LNCAP (cell line): ENCODE data around the gene ZNF784.

Experiments used
- CTCF ChIP-seq: fragments of 450-650 bp; IDR thresholded peaks from 2 replicates; pipeline ENCODE4 v1.5.1; 2017; ENCODE audit warnings: mild to moderate bottlenecking

The ZNF784 gene

GRCh38 chr19:55669418-55670279 is 45.3 kb upstream of the ZNF784 start:
- TF ChIP-seq CTCF, result no peak

- TF ChIP-seq CTCF, result no peak
These were observed 44.4 kb upstream of the ZNF784 start for GRCh38 chr19:55668603-55669348.

GRCh38 chr19:55667958-55668357 is 43.6 kb upstream of the ZNF784 start:
- TF ChIP-seq CTCF, result no peak

GRCh38 chr19:55667511-55667910 is 43.1 kb upstream of the ZNF784 start:
- TF ChIP-seq CTCF, result no peak

- TF ChIP-seq CTCF, result no peak
These were observed 42.6 kb upstream of the ZNF784 start for GRCh38 chr19:55667006-55667381.

GRCh38 chr19:55666343-55667005 is 42.1 kb upstream of the ZNF784 start:
- TF ChIP-seq CTCF, result no peak

GRCh38 chr19:55663846-55664536 is 39.6 kb upstream of the ZNF784 start:
- TF ChIP-seq CTCF, result no peak
